Measurements from ENCODE around the gene FHL1. TPM values are rescaled to one million over a fixed set of nuclear protein-coding genes. Genes with fewer than 3 reads are reported as not detected.

FHL1 gene
- polyA plus RNA-seq, 1 of the 3 experiments (the other 2 are of a cell fraction), result 57.8 TPM

GRCh38 chrX:136193771-136194170 lies 46.4 kb downstream of the FHL1 start (continued):
- TF ChIP-seq PBX3 (IDR thresholded peaks at IDR 0.05), result no peak

GRCh38 chrX:136194536-136194935 lies 47.2 kb downstream of the FHL1 start:
- Histone ChIP-seq H3K4me2 (no peak overlapping the region), H3K9ac (no peak overlapping the region), H2AFZ (ENCODE audit: low read depth) (no peak overlapping the region), H3F3A (replicated peaks; ENCODE audit: insufficient read depth) (no peaks in the 10 kb centered on the region), H3K27ac (ENCODE audit: low read depth in 2 of 2, low read length in 1 of 2) (no peak overlapping the region), H3K36me3 (replicated peaks in 1 of 2; ENCODE audit: control insufficient read depth in 1 of 2, insufficient read depth in 2 of 2, low read length in 1 of 2) (no peaks in the 10 kb centered on the region), H3K4me1 (ENCODE audit: control insufficient read depth in 1 of 2, insufficient read depth in 2 of 2, low read depth in 1 of 2, low read length in 1 of 2) (no peaks in the 10 kb centered on the region), H4K20me1 (ENCODE audit: insufficient read depth) (no peaks in the 10 kb centered on the region), H3K79me2 (ENCODE audit: insufficient read depth) (no peaks in the 10 kb centered on the region), H3K9me3 (no peaks in the 10 kb centered on the region), H3K4me3 (ENCODE audit: low read depth in 2 of 2, low read length in 1 of 2) (no peak overlapping the region), H3K9me2 (no peaks in the 10 kb centered on the region), H3K27me3 (ENCODE audit: insufficient read depth) (no peaks in the 10 kb centered on the region)
- ChIA-PET POLR2A (no interaction called here), CTCF (no interaction called here)
- TF ChIP-seq NFIC (IDR thresholded peaks at IDR 0.05; ENCODE audit: borderline replicate concordance) (no peak), PBX3 (IDR thresholded peaks at IDR 0.05) (no peak), FOSL2 (IDR thresholded peaks at IDR 0.05; ENCODE audit: borderline replicate concordance, low read depth) (no peak), GABPA (IDR thresholded peaks at IDR 0.05; ENCODE audit: low read depth) (no peak), FOXJ3 (CRISPR knock-in tag; IDR thresholded peaks at IDR 0.05) (no peak), YY1 (IDR thresholded peaks at IDR 0.05; ENCODE audit: low read depth) (no peak), MXI1 (IDR thresholded peaks at IDR 0.05; ENCODE audit: low read depth, low read length) (no peak), EZH2phosphoT487 (IDR thresholded peaks at IDR 0.05; ENCODE audit: borderline replicate concordance, low read depth) (no peak), NRF1 (IDR thresholded peaks at IDR 0.05; ENCODE audit: low read depth, low read length) (no peak), IRF3 (IDR thresholded peaks at IDR 0.05; ENCODE audit: low read depth, low read length) (no peak), SIN3A (IDR thresholded peaks at IDR 0.05; ENCODE audit: borderline replicate concordance, low read depth, low read length) (no peak), JUND (IDR thresholded peaks at IDR 0.05) (no peak)
- no peak for DNase-seq
- WGBS (ENCODE audit: low lambda C conversion rate), result 43% methylated on average over 2 of the region's 2 CpGs

- WGBS (ENCODE audit: low lambda C conversion rate), result 57% methylated on average over 4 of the region's 4 CpGs
- DNase-seq, result no peak
- ChIA-PET CTCF (interaction anchor here (0.8 kb wide), 1 partner anchor 10 kb away, joined by 3 read pairs; no protein-coding TSS in a partner anchor), POLR2A (interaction anchor here (0.9 kb wide), 1 partner anchor 10 kb away, joined by 3 read pairs; no protein-coding TSS in a partner anchor)
- Histone ChIP-seq H4K20me1 (ENCODE audit: insufficient read depth) (no peaks in the 10 kb centered on the region), H3K4me1 (ENCODE audit: control insufficient read depth in 1 of 2, insufficient read depth in 2 of 2, low read depth in 1 of 2, low read length in 1 of 2) (no peaks in the 10 kb centered on the region), H3K27ac (ENCODE audit: low read depth in 2 of 2, low read length in 1 of 2) (no peak overlapping the region), H3K4me2 (no peak overlapping the region), H3K79me2 (ENCODE audit: insufficient read depth) (no peaks in the 10 kb centered on the region), H3K4me3 (ENCODE audit: low read depth in 2 of 2, low read length in 1 of 2) (no peak overlapping the region), H2AFZ (ENCODE audit: low read depth) (no peak overlapping the region), H3K9me3 (no peaks in the 10 kb centered on the region), H3K9me2 (no peaks in the 10 kb centered on the region), H3F3A (replicated peaks; ENCODE audit: insufficient read depth) (no peaks in the 10 kb centered on the region), H3K9ac (no peak overlapping the region), H3K36me3 (replicated peaks in 1 of 2; ENCODE audit: control insufficient read depth in 1 of 2, insufficient read depth in 2 of 2, low read length in 1 of 2) (no peaks in the 10 kb centered on the region), H3K27me3 (ENCODE audit: insufficient read depth) (no peaks in the 10 kb centered on the region)
- TF ChIP-seq RFX5 (IDR thresholded peaks at IDR 0.05; ENCODE audit: low read length) (no peak), USF1 (IDR thresholded peaks at IDR 0.05; ENCODE audit: borderline replicate concordance, low read depth) (no peak), MAX (IDR thresholded peaks at IDR 0.05; ENCODE audit: low read depth) (no peak), FOXM1 (IDR thresholded peaks at IDR 0.05; ENCODE audit: low read depth) (no peak), TEAD4 (IDR thresholded peaks at IDR 0.05; ENCODE audit: borderline replicate concordance, insufficient read depth) (no peak), MEF2A (IDR thresholded peaks at IDR 0.05; ENCODE audit: borderline replicate concordance, low read depth) (no peak), RXRA (IDR thresholded peaks at IDR 0.05; ENCODE audit: borderline replicate concordance, low read depth) (no peak), EZH2phosphoT487 (IDR thresholded peaks at IDR 0.05; ENCODE audit: borderline replicate concordance, low read depth) (no peak), JUND (IDR thresholded peaks at IDR 0.05) (no peak), NFIC (IDR thresholded peaks at IDR 0.05; ENCODE audit: borderline replicate concordance) (no peak), SIN3A (IDR thresholded peaks at IDR 0.05; ENCODE audit: borderline replicate concordance, low read depth, low read length) (no peak), IRF3 (IDR thresholded peaks at IDR 0.05; ENCODE audit: low read depth, low read length) (no peak)
These were observed 47.9 kb downstream of the FHL1 start for GRCh38 chrX:136195247-136195646.
